Stimulated activated naive B cell treated with anti-CD40 and anti-IgM and Interleukin-4, amounts not matched to agents 10 μg/mL and 1 μg/mL and 100 μg/mL, for 72 hours (primary cell): ENCODE results near the gene TADA2B.

Source experiments
- ATAC-seq, 2 donors: fragments of 150-1000 bp; cut with Tn5 transposase; replicated peaks; 2 replicates each; pipeline ENCODE4 v1.10.0; 2021; ENCODE audit warnings: moderate library complexity in 1 of 2
- DNase-seq: peaks from one replicate; pipeline ENCODE4 v3.0.0; 2021
- H3K27ac Mint-ChIP-seq: one replicate; pipeline ENCODE4 v1.8.0; 2022; ENCODE audit warnings: mild to moderate bottlenecking, mixed read lengths
- H3K27me3 Mint-ChIP-seq, 2 donors: one replicate each; pipeline ENCODE4 v1.8.0; 2022; ENCODE audit warnings: mixed read lengths in 2 of 2
- H3K36me3 Mint-ChIP-seq, 2 donors: one replicate each; pipeline ENCODE4 v1.8.0; 2022; ENCODE audit warnings: mixed read lengths in 2 of 2, mild to moderate bottlenecking in 1 of 2
- H3K4me1 Mint-ChIP-seq, 2 donors: one replicate each; pipeline ENCODE4 v1.8.0; 2022; ENCODE audit warnings: mixed read lengths in 2 of 2, mild to moderate bottlenecking in 1 of 2
- H3K4me3 Mint-ChIP-seq, 2 donors: one replicate each; pipeline ENCODE4 v1.8.0; 2022; ENCODE audit warnings: mild to moderate bottlenecking in 2 of 2, mixed read lengths in 2 of 2, moderate library complexity in 1 of 2
- H3K9me3 Mint-ChIP-seq, 2 donors: one replicate each; pipeline ENCODE4 v1.8.0; 2022; ENCODE audit warnings: mixed read lengths in 2 of 2, mild to moderate bottlenecking in 1 of 2

TADA2B gene

DNA sequence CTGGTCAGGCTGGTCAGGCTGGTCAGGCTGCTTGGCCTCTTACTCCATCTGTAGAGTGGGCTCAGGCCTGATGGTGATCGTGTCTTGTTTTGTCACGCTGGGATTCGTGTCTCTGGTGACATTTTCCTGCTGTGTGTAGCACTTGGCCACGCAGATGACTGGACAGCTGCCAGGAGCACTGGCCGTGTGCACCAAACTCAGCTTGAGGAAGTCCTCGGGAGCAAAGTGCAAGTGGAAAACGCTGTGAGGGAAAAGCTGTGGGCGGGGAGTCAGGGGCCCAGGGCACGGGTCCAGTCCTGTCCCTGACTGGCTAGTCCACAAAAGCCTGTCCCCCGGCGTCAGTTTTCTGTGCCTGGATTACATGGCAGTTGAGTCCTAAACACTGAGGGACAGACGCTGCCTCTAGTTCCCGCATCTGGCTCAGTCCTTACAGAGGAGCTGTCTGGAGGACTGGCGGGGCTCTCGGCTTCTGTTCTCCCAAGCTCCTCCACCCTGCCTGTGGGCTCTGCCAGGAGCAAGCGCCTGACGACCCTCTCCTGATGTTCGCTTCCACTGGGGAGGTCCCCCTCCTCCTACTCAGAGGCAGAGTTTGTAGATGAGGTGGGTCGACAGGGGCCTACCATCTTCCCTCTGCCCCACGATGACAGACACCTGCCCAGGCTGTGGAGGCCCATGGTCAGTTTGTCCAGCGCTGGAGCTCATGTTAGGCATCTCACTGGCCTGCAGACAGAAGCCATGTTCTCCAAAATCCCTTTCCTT is 60.6 kb downstream of the TADA2B start:
- H3K27ac Mint-ChIP-seq: peak overlapping the region; percentile 86
- no peaks in the 10 kb centered on the region for H3K9me3 Mint-ChIP-seq
- no peaks in the 10 kb centered on the region for H3K36me3 Mint-ChIP-seq
- DNase-seq (no peak), ATAC-seq (no peak)
- H3K4me3 Mint-ChIP-seq: peak overlapping the region; percentile 92 to 96
- peaks cover 6 to 16% of the 10 kb centered on the region in 2 donors for H3K27me3 Mint-ChIP-seq
- peaks cover 11 to 21% of the 10 kb centered on the region in 2 donors for H3K4me1 Mint-ChIP-seq

DNA sequence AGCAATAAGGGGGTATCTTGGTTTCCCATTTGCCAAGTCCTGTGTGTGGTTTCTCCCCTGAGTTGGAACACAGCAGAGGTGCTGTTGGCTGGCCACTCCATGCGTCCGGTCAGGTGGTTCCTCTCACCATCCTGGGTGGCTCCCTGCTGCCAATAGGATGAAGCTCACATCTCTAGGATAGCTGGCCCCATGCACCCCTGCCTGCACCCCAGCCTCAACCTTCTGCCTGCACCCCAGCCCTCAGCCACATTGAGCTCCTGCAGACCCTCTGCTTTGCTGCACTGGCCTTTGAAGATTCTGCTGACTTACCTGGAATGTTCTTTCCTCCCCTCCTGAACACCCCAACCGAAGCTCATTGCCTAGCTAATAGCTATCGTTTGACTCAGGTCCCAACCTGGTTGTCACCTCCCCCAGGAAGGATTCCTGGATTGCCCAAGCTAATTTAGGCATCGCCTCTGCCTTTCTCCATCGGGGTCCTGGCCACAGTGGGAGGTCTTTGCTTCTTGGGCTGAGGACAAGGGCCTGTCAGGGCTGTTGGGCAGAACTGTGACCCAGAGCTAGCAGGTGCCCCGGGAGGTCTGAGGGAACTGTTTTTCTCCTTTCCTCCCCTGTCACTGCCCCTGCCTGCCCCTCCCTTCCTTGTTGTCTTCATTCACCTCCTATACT is 61.3 kb downstream of the TADA2B start:
- Mint-ChIP-seq H3K4me3 (peak overlapping the region in 1 of 2 donors; percentile 41), H3K27ac (no peak overlapping the region), H3K4me1 (peaks cover 11 to 21% of the 10 kb centered on the region in 2 donors), H3K27me3 (peaks cover 12 to 21% of the 10 kb centered on the region in 2 donors), H3K36me3 (no peaks in the 10 kb centered on the region), H3K9me3 (no peaks in the 10 kb centered on the region)
- DNase-seq: no peak
- no peak for ATAC-seq

DNA sequence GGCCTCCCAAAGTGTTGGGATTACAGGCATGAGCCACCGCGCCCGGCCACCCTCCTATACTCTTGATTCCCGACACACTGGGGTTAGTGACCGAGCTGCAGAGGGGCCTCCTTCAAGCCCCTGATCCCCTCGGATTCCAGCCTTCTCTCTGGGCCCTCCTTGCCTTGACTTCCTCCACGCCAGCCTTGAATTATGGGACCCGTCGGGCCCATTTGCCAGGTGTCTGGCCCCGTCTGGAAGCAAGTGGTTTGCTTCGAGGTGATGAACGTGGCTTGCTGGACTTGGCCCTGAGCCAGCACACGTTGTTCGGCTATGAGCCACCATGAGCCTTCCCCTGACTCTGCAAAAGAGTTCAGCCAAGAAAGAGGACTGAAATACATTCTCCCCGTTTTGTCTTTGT is 62.1 kb downstream of the TADA2B start:
- H3K27ac Mint-ChIP-seq: no peak overlapping the region
- no peak overlapping the region for H3K4me3 Mint-ChIP-seq
- DNase-seq: no peak

DNA sequence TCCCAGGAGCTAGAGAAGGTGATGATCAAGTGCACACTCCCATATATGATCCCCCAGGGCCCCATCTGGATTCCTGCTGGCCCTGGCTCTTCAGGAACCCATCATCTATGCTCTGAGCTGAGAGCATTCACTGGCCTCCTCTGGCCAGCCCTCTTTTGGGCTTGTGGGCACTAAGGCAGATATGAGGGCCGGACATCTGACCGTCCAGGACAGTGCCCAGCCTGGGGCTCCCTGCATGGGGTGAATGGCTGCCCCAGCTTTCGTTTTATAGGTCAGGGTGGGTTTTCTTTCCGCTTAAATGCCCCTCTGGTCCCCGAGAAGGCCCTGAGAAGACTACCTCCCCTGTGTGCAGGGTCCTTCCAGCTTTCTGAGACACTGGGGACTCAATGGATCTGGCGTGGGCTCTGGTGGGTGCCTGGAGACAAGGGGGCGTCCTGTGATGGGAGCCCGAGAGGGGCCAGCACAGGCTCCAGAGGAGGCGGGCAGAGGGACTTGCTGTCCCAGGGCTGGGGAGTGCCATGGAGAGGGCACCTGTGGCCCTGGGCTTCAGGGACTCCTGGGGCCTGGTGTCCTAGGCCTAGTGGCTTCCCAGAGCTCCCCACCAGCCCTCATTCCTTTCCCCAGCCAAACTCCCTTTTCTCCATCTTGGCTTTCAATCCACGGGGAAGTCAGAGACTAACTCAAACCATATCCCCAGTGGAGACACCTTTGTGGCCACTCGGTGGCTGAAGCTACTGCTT is 64.2 kb downstream of the TADA2B start:
- no peaks in the 10 kb centered on the region for H3K36me3 Mint-ChIP-seq
- H3K27me3 Mint-ChIP-seq: peaks cover 15 to 26% of the 10 kb centered on the region in 2 donors
- peaks cover 0 to 5% of the 10 kb centered on the region in 2 donors for H3K9me3 Mint-ChIP-seq
- DNase-seq (no peak), ATAC-seq (no peak)
- peaks cover 6 to 14% of the 10 kb centered on the region in 2 donors for H3K4me1 Mint-ChIP-seq
- no peak overlapping the region for H3K4me3 Mint-ChIP-seq
- no peak overlapping the region for H3K27ac Mint-ChIP-seq

More for the DNA sequence above, 62.1 kb downstream of the TADA2B start:
- no peak for ATAC-seq
- Mint-ChIP-seq H3K27me3 (peaks cover 12 to 25% of the 10 kb centered on the region in 2 donors), H3K9me3 (peaks cover 0 to 2% of the 10 kb centered on the region in 2 donors), H3K4me1 (peaks cover 11 to 21% of the 10 kb centered on the region in 2 donors), H3K36me3 (no peaks in the 10 kb centered on the region)
